ENCODE data around the gene PPP1R3C.

Gene PPP1R3C

DNA sequence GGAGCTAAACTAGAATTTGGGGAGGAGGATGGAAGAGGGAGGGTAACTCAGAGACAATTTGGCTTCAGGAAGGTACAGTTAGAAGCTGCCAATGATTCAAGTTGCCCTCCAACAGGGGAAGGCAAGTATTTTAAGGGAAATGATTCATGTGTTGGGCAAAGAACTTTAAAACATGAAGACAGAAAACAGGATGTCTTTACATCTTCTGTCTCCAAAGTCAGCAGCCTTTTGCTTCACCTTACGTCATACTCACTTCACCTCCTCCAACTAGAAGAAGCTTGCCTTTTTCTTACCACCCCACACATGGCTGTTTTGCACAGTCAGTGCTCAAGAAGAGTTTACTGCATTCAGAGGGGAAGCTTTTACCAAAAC lies 36.1 kb downstream of the PPP1R3C start:
- Histone ChIP-seq H3K9ac (ENCODE audit: low read length) (no peak overlapping the region), H3K4me1 (ENCODE audit: control insufficient read depth, insufficient read depth, low read length) (peaks cover 27% of the 10 kb centered on the region), H3K36me3 (ENCODE audit: control insufficient read depth, insufficient read depth, low read length, severe bottlenecking) (no peaks in the 10 kb centered on the region), H3K27me3 (replicated peaks; ENCODE audit: control insufficient read depth, insufficient read depth, low read length) (no peaks in the 10 kb centered on the region), H3K9me3 (ENCODE audit: control insufficient read depth, low read length) (no peaks in the 10 kb centered on the region), H3K4me3 (ENCODE audit: low read length) (no peak overlapping the region)
- DNase-seq (ENCODE audit: low read depth) = peak; percentile 54

DNA sequence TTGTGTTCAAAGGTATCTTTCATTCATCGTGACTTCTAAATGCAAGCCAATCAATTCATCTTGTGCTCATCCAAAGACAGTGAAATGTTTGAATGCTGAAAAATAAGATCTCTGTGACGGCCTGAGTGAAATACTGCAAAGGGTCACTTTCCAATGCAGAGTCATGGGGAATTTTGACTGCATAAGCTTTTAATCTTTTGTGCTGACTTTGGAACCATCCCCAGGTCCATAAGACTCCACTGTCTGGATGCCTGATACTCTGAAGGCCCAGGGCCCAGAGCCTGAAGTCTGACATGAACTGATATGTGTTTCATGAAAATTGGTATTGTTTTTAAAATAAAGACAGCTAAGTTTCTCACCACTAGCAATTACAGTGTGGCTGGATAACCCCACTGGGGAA lies 39.0 kb downstream of the PPP1R3C start:
- H3K27me3 ChIP-seq (replicated peaks; ENCODE audit: control insufficient read depth, insufficient read depth, low read length) = no peaks in the 10 kb centered on the region
- H3K9ac ChIP-seq (ENCODE audit: low read length) = no peak overlapping the region
- peak; percentile 42 for DNase-seq (ENCODE audit: low read depth)
- H3K4me1 ChIP-seq (ENCODE audit: control insufficient read depth, insufficient read depth, low read length) = peaks cover 55% of the 10 kb centered on the region
- no peaks in the 10 kb centered on the region for H3K36me3 ChIP-seq (ENCODE audit: control insufficient read depth, insufficient read depth, low read length, severe bottlenecking)
- H3K9me3 ChIP-seq (ENCODE audit: control insufficient read depth, low read length) = no peaks in the 10 kb centered on the region
- H3K4me3 ChIP-seq (ENCODE audit: low read length) = no peak overlapping the region

DNA sequence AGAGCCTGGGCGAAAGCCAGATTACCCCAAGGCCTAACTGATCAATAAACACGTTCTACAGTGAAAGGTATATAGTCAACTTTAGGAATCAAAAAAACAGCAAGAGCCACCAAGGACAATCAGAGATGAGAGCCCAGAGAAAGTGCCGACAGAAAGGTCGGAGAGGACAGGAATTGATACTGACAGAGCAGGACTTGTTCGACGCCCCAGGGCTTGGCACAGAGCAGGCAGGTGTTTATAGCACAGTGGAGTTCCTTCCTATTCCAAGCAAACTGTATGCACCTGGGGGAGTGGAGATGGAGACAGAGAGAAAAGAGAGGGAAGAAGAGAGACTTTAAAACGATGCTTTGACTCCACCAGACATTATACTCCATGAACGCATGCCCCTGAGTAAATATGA lies 39.5 kb downstream of the PPP1R3C start:
- Histone ChIP-seq H3K4me1 (ENCODE audit: control insufficient read depth, insufficient read depth, low read length) (peaks cover 55% of the 10 kb centered on the region), H3K9ac (ENCODE audit: low read length) (no peak overlapping the region), H3K4me3 (ENCODE audit: low read length) (no peak overlapping the region), H3K36me3 (ENCODE audit: control insufficient read depth, insufficient read depth, low read length, severe bottlenecking) (no peaks in the 10 kb centered on the region), H3K27me3 (replicated peaks; ENCODE audit: control insufficient read depth, insufficient read depth, low read length) (no peaks in the 10 kb centered on the region), H3K9me3 (ENCODE audit: control insufficient read depth, low read length) (no peaks in the 10 kb centered on the region)
- DNase-seq (ENCODE audit: low read depth) = no peak

DNA sequence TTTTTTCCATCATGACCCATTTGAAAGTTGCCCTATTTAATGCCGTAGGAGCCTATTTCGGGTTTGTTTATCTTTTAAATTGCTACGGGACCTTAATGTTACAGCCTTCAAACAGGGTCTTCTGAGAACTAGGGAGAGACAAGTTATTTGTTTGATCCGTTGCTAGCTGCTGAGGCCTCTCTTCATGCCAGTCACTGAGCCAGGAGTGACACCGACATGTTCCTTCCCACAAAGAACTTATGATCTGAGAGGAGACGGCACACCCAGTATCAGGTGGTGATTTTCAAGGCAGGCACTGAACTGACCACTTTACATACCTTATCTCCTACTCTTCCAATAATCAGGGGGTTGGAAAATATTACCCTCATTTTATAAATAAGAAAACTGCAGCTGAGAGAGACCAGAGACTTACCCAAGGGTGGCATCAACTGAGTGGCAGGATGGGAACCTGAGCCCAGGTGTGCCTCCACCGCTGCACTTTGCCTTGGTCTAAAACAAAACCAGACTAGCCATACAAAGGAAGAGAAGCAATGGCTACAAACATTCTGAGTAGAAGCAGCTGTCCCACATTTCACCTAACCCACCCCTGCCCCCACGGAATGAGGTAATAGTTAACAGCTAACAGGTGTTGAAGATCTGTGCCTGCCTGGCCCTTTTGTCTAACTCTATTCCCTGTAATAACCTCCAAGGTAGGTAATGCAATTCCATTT lies 40.5 kb downstream of the PPP1R3C start:
- no peaks in the 10 kb centered on the region for H3K9me3 ChIP-seq (ENCODE audit: control insufficient read depth, low read length)
- no peak for DNase-seq (ENCODE audit: low read depth)
- H3K27me3 ChIP-seq (replicated peaks; ENCODE audit: control insufficient read depth, insufficient read depth, low read length) = no peaks in the 10 kb centered on the region
- no peak overlapping the region for H3K4me3 ChIP-seq (ENCODE audit: low read length)
- no peak overlapping the region for H3K9ac ChIP-seq (ENCODE audit: low read length)
- H3K4me1 ChIP-seq (ENCODE audit: control insufficient read depth, insufficient read depth, low read length) = peaks cover 60% of the 10 kb centered on the region
- no peaks in the 10 kb centered on the region for H3K36me3 ChIP-seq (ENCODE audit: control insufficient read depth, insufficient read depth, low read length, severe bottlenecking)

DNA sequence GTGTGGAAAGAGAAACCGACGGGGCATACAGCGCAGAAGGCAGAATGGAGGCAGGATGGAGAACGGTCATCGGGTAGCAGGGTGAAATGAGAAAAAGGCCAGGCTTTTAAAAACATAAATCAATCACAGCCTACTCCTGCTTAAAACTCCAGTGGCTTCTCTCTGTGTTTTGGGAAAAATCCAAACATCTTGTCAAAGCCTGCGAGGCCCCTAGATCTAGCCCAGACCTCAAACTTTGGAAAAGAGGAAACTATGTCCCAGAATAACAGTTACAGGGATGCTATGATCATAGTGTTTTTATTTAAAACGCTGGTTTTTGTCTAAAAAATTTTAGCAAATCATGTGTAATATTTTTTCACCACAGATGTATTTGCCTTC lies 41.1 kb downstream of the PPP1R3C start:
- Histone ChIP-seq H3K9ac (ENCODE audit: low read length) (peak overlapping the region; percentile 4), H3K9me3 (ENCODE audit: control insufficient read depth, low read length) (no peaks in the 10 kb centered on the region), H3K27me3 (replicated peaks; ENCODE audit: control insufficient read depth, insufficient read depth, low read length) (no peaks in the 10 kb centered on the region), H3K4me1 (ENCODE audit: control insufficient read depth, insufficient read depth, low read length) (peaks cover 54% of the 10 kb centered on the region), H3K4me3 (ENCODE audit: low read length) (no peak overlapping the region), H3K36me3 (ENCODE audit: control insufficient read depth, insufficient read depth, low read length, severe bottlenecking) (no peaks in the 10 kb centered on the region)
- DNase-seq (ENCODE audit: low read depth) = no peak

DNA sequence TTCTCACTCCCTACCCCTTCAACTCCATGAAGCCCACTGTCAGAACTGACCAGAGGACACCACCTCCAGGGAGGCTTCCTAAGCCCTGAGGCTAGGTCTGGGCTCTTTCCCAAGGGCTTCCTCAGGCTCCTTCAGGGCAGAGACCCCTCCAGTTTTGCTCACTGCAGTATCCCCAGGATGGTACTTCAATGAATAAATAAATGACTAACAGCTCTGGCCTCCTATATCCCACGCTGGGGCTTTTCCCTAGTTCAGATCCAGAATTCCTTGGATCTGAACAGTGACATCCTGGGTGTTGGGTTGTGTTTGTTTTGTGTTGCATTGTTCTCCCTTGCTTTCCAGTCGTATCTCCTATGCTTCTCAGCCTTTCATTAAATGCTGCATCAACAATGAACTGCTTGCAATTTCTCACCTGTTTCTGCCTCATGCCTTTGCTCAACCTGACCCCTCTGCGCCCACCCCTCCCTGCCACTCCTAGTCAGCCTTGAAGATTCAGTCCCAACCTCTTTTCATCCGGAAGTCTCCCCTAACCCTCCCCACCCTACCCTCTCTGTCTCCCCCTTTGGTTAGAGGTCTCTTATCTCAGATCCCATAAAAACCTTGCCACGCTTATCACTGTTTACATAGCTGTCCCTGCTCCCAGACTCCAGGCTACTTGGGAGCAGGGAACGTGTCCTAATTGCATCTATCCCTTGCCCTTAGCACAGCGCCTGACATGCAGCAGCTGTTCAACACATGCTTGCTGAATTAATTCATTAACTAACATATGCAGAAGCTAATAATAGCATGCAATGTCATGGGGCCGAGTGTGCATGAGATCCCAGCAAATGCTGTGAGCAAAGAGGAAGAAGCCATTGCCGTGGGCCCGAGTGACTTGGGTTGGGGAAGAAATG lies 41.7 kb downstream of the PPP1R3C start:
- Histone ChIP-seq H3K27me3 (replicated peaks; ENCODE audit: control insufficient read depth, insufficient read depth, low read length) (no peaks in the 10 kb centered on the region), H3K9me3 (ENCODE audit: control insufficient read depth, low read length) (no peaks in the 10 kb centered on the region), H3K9ac (ENCODE audit: low read length) (peak overlapping the region; percentile 48), H3K36me3 (ENCODE audit: control insufficient read depth, insufficient read depth, low read length, severe bottlenecking) (no peaks in the 10 kb centered on the region), H3K4me1 (ENCODE audit: control insufficient read depth, insufficient read depth, low read length) (peaks cover 47% of the 10 kb centered on the region), H3K4me3 (ENCODE audit: low read length) (no peak overlapping the region)
- DNase-seq (ENCODE audit: low read depth) = peak; percentile 44

DNA sequence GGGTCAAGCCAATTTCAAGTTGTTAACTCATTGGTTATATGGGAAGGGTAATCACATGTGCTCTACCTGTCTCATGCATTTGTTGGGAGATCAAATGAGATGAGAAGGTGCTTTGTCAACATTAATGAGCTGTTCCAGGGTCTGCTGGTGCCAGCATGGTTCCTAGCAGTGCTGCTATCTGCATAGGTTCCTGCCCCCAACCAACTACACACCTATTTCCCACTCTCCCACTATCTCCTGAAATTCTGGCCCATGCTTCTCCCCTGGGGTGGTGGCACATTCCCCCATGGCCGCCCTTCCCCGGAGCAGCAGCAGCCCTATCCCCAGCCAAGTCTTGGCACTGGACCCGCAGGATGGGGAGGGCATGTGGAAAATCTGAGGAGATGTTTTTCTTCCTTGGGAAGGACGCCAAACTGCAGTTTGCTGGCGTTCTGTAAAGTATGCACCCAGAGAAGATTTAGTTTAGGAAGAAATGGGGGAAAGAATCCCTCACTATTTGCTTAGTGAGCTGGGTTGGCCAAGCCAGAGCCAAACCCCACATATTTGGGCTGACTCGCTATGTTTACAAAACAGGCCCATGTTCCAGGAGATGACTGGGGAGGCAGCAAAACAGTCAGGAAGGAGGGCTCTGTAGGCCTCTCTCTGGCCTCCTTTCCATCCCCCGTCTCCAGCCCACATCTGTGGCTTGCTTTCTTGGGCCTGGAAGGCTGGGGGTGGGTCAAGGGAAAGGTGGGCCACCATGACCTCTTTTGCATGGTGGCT lies 42.5 kb downstream of the PPP1R3C start:
- Histone ChIP-seq H3K9me3 (ENCODE audit: control insufficient read depth, low read length) (no peaks in the 10 kb centered on the region), H3K4me1 (ENCODE audit: control insufficient read depth, insufficient read depth, low read length) (peaks cover 43% of the 10 kb centered on the region), H3K36me3 (ENCODE audit: control insufficient read depth, insufficient read depth, low read length, severe bottlenecking) (no peaks in the 10 kb centered on the region), H3K9ac (ENCODE audit: low read length) (peak overlapping the region; percentile 52), H3K4me3 (ENCODE audit: low read length) (no peak overlapping the region), H3K27me3 (replicated peaks; ENCODE audit: control insufficient read depth, insufficient read depth, low read length) (no peaks in the 10 kb centered on the region)
- peak; percentile 92 for DNase-seq (ENCODE audit: low read depth)

DNA sequence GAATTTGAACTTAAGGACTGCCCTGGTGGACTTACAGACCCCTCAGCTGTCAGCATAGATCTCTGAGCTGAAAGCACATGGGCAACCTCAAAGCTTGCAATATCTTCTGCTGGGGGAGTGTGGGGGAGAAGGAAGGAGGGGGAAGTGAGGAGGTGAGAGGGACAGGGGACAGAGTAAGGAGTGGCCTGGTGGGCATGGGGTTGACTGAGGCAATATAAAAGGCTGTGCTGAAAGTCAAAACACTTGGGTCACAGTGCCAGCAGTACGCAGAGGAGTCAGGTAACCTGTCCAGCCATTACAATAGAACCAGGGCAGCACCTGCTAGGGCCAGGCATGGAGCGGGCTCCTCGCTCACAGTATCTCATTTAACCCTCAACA lies 43.2 kb downstream of the PPP1R3C start:
- no peaks in the 10 kb centered on the region for H3K36me3 ChIP-seq (ENCODE audit: control insufficient read depth, insufficient read depth, low read length, severe bottlenecking)
- peak overlapping the region; percentile 52 for H3K9ac ChIP-seq (ENCODE audit: low read length)
- H3K27me3 ChIP-seq (replicated peaks; ENCODE audit: control insufficient read depth, insufficient read depth, low read length) = no peaks in the 10 kb centered on the region
- H3K9me3 ChIP-seq (ENCODE audit: control insufficient read depth, low read length) = no peaks in the 10 kb centered on the region
- H3K4me1 ChIP-seq (ENCODE audit: control insufficient read depth, insufficient read depth, low read length) = peaks cover 43% of the 10 kb centered on the region
- no peak for DNase-seq (ENCODE audit: low read depth)
- H3K4me3 ChIP-seq (ENCODE audit: low read length) = no peak overlapping the region

DNA sequence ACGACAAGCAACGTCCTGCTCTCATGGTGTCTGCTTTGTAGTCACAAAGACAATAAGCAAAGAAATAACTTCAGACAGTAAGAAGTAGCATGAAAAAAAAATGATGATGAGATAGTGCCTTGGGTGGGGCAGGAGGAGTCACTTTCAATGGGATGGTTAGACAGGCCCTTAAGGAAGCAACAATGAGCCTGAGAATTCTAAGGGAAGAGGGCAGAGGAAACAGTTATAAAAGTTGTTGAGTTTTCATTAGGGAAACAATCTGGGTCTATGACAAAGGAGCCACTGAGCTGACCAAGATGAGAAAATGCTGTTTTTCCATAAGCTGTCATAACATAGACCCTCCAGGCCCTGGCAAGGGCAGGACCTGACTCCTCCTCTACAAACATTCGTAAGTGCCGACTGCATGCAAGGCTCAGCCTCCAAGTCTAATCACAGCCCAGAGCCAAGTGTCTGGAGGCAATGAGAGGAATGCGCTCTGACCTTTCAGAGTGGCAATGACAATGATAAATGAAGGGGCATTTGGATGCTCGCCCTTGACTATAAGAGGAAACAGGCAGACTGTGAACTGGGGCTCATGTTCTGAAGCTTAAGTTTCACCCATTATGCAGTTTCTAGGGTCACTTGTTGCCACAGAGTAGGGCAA lies 43.7 kb downstream of the PPP1R3C start:
- Histone ChIP-seq H3K9ac (ENCODE audit: low read length) (peak overlapping the region; percentile 52), H3K4me1 (ENCODE audit: control insufficient read depth, insufficient read depth, low read length) (peaks cover 43% of the 10 kb centered on the region), H3K36me3 (ENCODE audit: control insufficient read depth, insufficient read depth, low read length, severe bottlenecking) (no peaks in the 10 kb centered on the region), H3K4me3 (ENCODE audit: low read length) (no peak overlapping the region), H3K9me3 (ENCODE audit: control insufficient read depth, low read length) (no peaks in the 10 kb centered on the region), H3K27me3 (replicated peaks; ENCODE audit: control insufficient read depth, insufficient read depth, low read length) (no peaks in the 10 kb centered on the region)
- DNase-seq (ENCODE audit: low read depth) = peak; percentile 67

DNA sequence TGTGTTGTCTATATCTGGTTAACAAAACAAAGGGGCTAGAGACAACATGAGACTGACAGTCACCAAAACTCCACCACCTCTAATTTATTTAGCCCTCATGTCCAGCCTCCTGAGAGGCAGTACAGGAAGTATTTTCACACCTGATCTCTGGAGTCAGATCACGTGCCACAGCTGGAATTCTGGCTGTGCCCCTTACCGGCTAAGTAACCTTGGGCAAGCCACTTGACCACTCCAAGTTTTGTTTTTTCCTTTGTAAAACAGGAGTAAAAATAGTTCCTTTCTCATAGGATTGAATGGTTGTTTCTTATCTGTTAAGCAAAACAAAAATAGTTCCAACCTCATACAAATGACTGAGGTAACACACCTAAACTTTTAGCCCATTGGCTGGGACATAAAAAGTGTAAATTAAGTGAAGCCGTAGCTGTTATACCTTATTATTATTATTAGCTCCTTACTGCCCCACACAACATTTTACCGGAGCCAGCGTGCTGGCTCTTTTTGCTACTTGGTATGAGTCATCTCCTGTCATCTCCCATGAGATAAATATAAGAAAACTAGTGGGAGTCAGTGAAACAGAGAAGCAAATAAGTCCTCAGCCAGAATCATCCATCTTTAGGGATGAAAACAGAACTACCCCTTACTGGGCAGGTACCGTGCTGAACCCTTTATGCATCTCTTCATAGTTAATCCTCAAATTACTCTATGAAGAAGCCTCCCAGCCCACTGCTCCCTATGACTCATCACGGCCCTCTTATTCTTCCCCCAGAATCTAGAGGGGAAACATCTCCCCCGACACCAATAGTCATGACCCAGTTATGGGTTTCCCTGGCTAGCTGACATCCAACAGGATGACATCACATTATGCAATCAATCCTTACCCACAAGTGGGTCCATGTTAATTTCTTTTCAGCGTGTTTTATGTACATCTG lies 44.9 kb downstream of the PPP1R3C start:
- H3K9me3 ChIP-seq (ENCODE audit: control insufficient read depth, low read length) = no peaks in the 10 kb centered on the region
- H3K9ac ChIP-seq (ENCODE audit: low read length) = peak overlapping the region; percentile 42
- peak overlapping the region; percentile 25 for H3K4me3 ChIP-seq (ENCODE audit: low read length)
- H3K36me3 ChIP-seq (ENCODE audit: control insufficient read depth, insufficient read depth, low read length, severe bottlenecking) = no peaks in the 10 kb centered on the region
- H3K27me3 ChIP-seq (replicated peaks; ENCODE audit: control insufficient read depth, insufficient read depth, low read length) = no peaks in the 10 kb centered on the region
- DNase-seq (ENCODE audit: low read depth) = peak; percentile 70
- H3K4me1 ChIP-seq (ENCODE audit: control insufficient read depth, insufficient read depth, low read length) = peaks cover 43% of the 10 kb centered on the region
